ENCODE data around the gene COX6A1.
"Not testable (repeated sequence)": the region's sequence is repeated elsewhere in the genome, so short reads cannot be mapped to it uniquely, and the experiment has no call there.

Gene COX6A1

GRCh38 chr12:120467439-120467838 lies 29.5 kb downstream of the COX6A1 start:
- no peak for DNase-seq (ENCODE audit: low read depth, low spot score)

- DNase-seq (ENCODE audit: low read depth, low spot score), result no peak
Observed at GRCh38 chr12:120468325-120468820, 30.5 kb downstream of the COX6A1 start.

GRCh38 chr12:120468821-120469449 lies 31.0 kb downstream of the COX6A1 start:
- peak; percentile 24 for DNase-seq (ENCODE audit: low read depth, low spot score)

GRCh38 chr12:120469450-120470149 lies 31.7 kb downstream of the COX6A1 start, which contains the start of gene SRSF9:
SRSF9 (minus strand) TSS chr12:120469748; CDS start chr12:120469609, 139 bp downstream.
- peak; percentile 99 for DNase-seq (ENCODE audit: low read depth, low spot score)

- DNase-seq (ENCODE audit: low read depth, low spot score), result no peak
Observed at GRCh38 chr12:120470150-120470784, 32.4 kb downstream of the COX6A1 start.

- DNase-seq (ENCODE audit: low read depth, low spot score), result no peak
Observed at GRCh38 chr12:120472521-120472920, 34.6 kb downstream of the COX6A1 start.

- no peak for DNase-seq (ENCODE audit: low read depth, low spot score)
Observed at GRCh38 chr12:120473807-120474615, 36.1 kb downstream of the COX6A1 start.

- no peak for DNase-seq (ENCODE audit: low read depth, low spot score)
Observed at GRCh38 chr12:120474616-120474960, 36.7 kb downstream of the COX6A1 start.

- DNase-seq (ENCODE audit: low read depth, low spot score), result no peak
Observed at GRCh38 chr12:120475643-120476042, 37.7 kb downstream of the COX6A1 start.

GRCh38 chr12:120479458-120479857 lies 41.5 kb downstream of the COX6A1 start:
- no peak for DNase-seq (ENCODE audit: low read depth, low spot score)

GRCh38 chr12:120480211-120480610 lies 42.3 kb downstream of the COX6A1 start:
- DNase-seq (ENCODE audit: low read depth, low spot score), result no peak

- DNase-seq (ENCODE audit: low read depth, low spot score), result no peak
Observed at GRCh38 chr12:120481022-120481767, 43.3 kb downstream of the COX6A1 start.

- DNase-seq (ENCODE audit: low read depth, low spot score), result no peak
Observed at GRCh38 chr12:120483621-120484020, 45.7 kb downstream of the COX6A1 start.

- DNase-seq (ENCODE audit: low read depth, low spot score), result no peak
Observed at GRCh38 chr12:120485961-120486881, 48.3 kb downstream of the COX6A1 start.

- not testable (repeated sequence) for DNase-seq (ENCODE audit: low read depth, low spot score)
Observed at GRCh38 chr12:120487552-120487951, 49.6 kb downstream of the COX6A1 start.

GRCh38 chr12:120488057-120488640 lies 50.2 kb downstream of the COX6A1 start:
- no peak for DNase-seq (ENCODE audit: low read depth, low spot score)

- DNase-seq (ENCODE audit: low read depth, low spot score), result no peak
Observed at GRCh38 chr12:120489018-120489417, 51.1 kb downstream of the COX6A1 start.

- DNase-seq (ENCODE audit: low read depth, low spot score), result no peak
Observed at GRCh38 chr12:120490325-120490724, 52.4 kb downstream of the COX6A1 start.
